HEK293T (cell line): ENCODE data around the gene PTPRM.

ENCODE experiments used
- CTCF ChIA-PET: fragments of 350-600 bp; formaldehyde crosslinking; extraction: SDS; loops from one replicate; lab custom pipeline; 2021; ENCODE audit warnings: antibody characterized with exemption, inconsistent platforms; lab: Yijun Ruan, JAX
- POLR2A ChIA-PET: fragments of 350-600 bp; formaldehyde crosslinking; extraction: SDS; loops from one replicate; lab custom pipeline; 2020; ENCODE audit warnings: antibody characterized with exemption, inconsistent platforms; lab: Yijun Ruan, JAX
- DNase-seq: peaks from one replicate; pipeline ENCODE4 v3.0.0; 2012; ENCODE audit warnings: mixed read lengths; ENCODE audit errors: extremely low spot score
- ARNT ChIP-seq: fragments of 450-650 bp; IDR thresholded peaks from 2 replicates; pipeline ENCODE4 v1.6.1; 2017; ENCODE audit warnings: mild to moderate bottlenecking
- BHLHE40 ChIP-seq: fragments of 450-650 bp; IDR thresholded peaks from 2 replicates; pipeline ENCODE4 v1.6.1; 2016; ENCODE audit warnings: mild to moderate bottlenecking, moderate library complexity, borderline replicate concordance
- CTBP1 ChIP-seq: fragments of 450-650 bp; IDR thresholded peaks from 2 replicates; pipeline ENCODE4 v1.6.1; 2016; ENCODE audit warnings: borderline replicate concordance
- ELF4 ChIP-seq: fragments of 450-650 bp; IDR thresholded peaks from 2 replicates; pipeline ENCODE4 v1.6.1; 2017; ENCODE audit warnings: antibody characterized with exemption
- FOXA1 ChIP-seq: fragments of 450-650 bp; IDR thresholded peaks from 2 replicates; pipeline ENCODE4 v1.6.1; 2016; ENCODE audit warnings: mild to moderate bottlenecking
- FOXK2 ChIP-seq: fragments of 450-650 bp; IDR thresholded peaks from 2 replicates; pipeline ENCODE4 v1.6.1; 2016; ENCODE audit warnings: mild to moderate bottlenecking
- FOXM1 ChIP-seq: fragments of 450-650 bp; IDR thresholded peaks from 2 replicates; pipeline ENCODE4 v1.6.1; 2017; ENCODE audit warnings: mild to moderate bottlenecking, borderline replicate concordance
- HDGF ChIP-seq: fragments of 450-650 bp; IDR thresholded peaks from 2 replicates; pipeline ENCODE4 v1.6.1; 2017; ENCODE audit warnings: antibody characterized with exemption, borderline replicate concordance
- L3MBTL2 ChIP-seq: fragments of 450-650 bp; conservative IDR thresholded peaks from 2 replicates; pipeline ENCODE4 v1.6.1; 2016; ENCODE audit warnings: mild to moderate bottlenecking
- LEF1 ChIP-seq: fragments of 450-650 bp; IDR thresholded peaks from 2 replicates; pipeline ENCODE4 v1.6.1; 2017; ENCODE audit warnings: mild to moderate bottlenecking, borderline replicate concordance
- NFRKB ChIP-seq: fragments of 450-650 bp; IDR thresholded peaks from 2 replicates; pipeline ENCODE4 v1.6.1; 2016; ENCODE audit warnings: mild to moderate bottlenecking, moderate library complexity
- SP1 ChIP-seq: fragments of 450-650 bp; IDR thresholded peaks from 2 replicates; pipeline ENCODE4 v1.6.1; 2017
- SUZ12 ChIP-seq: fragments of 450-650 bp; IDR thresholded peaks from 2 replicates; pipeline ENCODE4 v1.6.1; 2016; ENCODE audit warnings: mild to moderate bottlenecking
- TARDBP ChIP-seq: fragments of 450-650 bp; IDR thresholded peaks from 2 replicates; pipeline ENCODE4 v1.6.1; 2016
- ZNF384 ChIP-seq: fragments of 450-650 bp; IDR thresholded peaks from 2 replicates; pipeline ENCODE4 v1.6.1; 2016
- TF ChIP-seq, protein P1 (sequence below): fragments of 450-650 bp; IDR thresholded peaks from 2 replicates; pipeline ENCODE4 v1.6.1; 2016

PTPRM gene

DNA sequence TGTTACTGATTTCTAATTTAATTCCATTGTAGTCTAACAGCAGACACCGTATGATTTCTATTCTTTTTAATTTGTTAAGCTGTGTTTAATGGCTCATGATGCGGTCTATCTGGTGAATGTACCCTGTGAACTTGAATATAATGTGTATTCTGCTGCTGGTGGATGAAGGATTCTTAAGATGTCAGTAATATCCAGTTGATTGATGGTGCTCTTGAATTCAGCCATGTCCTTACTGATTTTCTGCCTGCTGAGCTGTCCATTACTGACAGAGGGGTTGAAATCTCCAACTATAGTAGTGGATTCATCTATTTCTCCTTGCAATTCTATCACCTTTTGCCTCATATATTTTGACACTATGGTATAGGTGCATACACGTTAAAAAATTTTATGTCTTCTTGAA is 668.8 kb downstream of the PTPRM start:
- CTCF ChIA-PET: no interaction called here
- DNase-seq: no peak
- TF ChIP-seq FOXM1 (no peak), CTBP1 (no peak), SUZ12 (no peak), NFRKB (no peak), L3MBTL2 (no peak), ARNT (no peak), HDGF (no peak), FOXK2 (no peak), TARDBP (no peak), BHLHE40 (no peak)
- TF ChIP-seq, protein P1, sequence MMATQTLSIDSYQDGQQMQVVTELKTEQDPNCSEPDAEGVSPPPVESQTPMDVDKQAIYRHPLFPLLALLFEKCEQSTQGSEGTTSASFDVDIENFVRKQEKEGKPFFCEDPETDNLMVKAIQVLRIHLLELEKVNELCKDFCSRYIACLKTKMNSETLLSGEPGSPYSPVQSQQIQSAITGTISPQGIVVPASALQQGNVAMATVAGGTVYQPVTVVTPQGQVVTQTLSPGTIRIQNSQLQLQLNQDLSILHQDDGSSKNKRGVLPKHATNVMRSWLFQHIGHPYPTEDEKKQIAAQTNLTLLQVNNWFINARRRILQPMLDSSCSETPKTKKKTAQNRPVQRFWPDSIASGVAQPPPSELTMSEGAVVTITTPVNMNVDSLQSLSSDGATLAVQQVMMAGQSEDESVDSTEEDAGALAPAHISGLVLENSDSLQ: no peak
- POLR2A ChIA-PET: no interaction called here

DNA sequence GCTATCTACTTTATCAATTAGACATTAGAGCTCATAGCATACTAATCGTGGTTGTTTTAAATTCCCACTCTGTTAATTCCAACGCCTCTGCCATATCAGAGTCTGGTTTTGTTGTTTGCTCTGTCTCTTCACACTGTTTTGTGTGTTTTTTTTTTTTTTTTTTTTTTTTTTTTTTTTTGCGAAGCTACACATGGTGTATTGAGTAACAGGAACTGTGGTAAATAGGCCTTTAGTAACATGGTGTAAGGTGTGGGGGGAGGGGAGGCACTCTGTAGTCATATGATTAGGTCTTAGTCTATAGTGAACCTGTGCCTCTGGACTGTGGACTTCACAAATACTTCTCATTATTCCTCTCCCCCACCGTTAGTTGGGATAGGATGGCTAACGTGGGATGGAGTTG is 671.4 kb downstream of the PTPRM start:
- TF ChIP-seq SP1 (no peak), FOXA1 (no peak), CTBP1 (no peak), ELF4 (no peak), HDGF (no peak), L3MBTL2 (no peak), TARDBP (no peak), FOXK2 (no peak), FOXM1 (no peak), ARNT (no peak), LEF1 (no peak), ZNF384 (no peak), NFRKB (no peak), SUZ12 (no peak), BHLHE40 (no peak)
- TF ChIP-seq, protein P1: no peak
- DNase-seq: no peak
- POLR2A ChIA-PET: no interaction called here
- CTCF ChIA-PET: no interaction called here

- ChIA-PET CTCF (no interaction called here), POLR2A (no interaction called here)
- TF ChIP-seq FOXK2 (no peak), LEF1 (no peak), L3MBTL2 (no peak), HDGF (no peak), ELF4 (no peak), SP1 (no peak), FOXA1 (no peak), BHLHE40 (no peak), CTBP1 (no peak), ARNT (no peak), NFRKB (no peak), ZNF384 (no peak), TARDBP (no peak), FOXM1 (no peak)
- TF ChIP-seq, protein P1: no peak
- no peak for DNase-seq
Observed at GRCh38 chr18:8241731-8242130, 674.6 kb downstream of the PTPRM start.

DNA sequence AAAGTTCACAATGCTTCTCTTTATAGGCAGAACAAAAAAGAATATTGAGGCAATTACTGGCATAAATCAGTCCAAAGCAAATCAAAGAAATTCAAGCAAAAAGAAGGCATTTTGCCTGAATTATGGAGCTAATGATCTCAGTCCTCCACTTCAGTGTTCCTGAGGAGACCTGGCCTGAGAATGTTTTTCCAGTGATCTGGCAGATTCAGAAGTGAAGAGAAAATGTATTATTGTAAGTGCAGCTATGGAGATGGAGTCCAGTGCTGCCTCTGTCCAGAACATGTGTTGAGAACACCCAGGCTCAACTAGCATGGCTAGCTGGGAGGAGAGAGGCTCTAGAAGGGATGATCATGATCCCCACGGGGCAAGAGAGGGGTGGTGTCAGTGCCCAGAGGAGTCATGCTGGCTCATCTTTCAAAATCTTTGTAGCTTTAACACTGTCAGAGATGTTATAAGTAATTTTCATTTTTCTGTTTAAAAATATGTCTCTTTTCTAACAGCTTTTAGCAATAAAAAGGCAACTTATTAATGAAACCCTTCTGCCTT is 675.1 kb downstream of the PTPRM start:
- TF ChIP-seq ARNT (no peak), CTBP1 (no peak), NFRKB (no peak), FOXK2 (no peak), FOXA1 (no peak), BHLHE40 (no peak), SP1 (no peak), ZNF384 (no peak), SUZ12 (no peak), FOXM1 (no peak), L3MBTL2 (no peak), HDGF (no peak), ELF4 (no peak), TARDBP (no peak), LEF1 (no peak)
- TF ChIP-seq, protein P1: no peak
- DNase-seq: no peak
- POLR2A ChIA-PET: no interaction called here
- CTCF ChIA-PET: no interaction called here

DNA sequence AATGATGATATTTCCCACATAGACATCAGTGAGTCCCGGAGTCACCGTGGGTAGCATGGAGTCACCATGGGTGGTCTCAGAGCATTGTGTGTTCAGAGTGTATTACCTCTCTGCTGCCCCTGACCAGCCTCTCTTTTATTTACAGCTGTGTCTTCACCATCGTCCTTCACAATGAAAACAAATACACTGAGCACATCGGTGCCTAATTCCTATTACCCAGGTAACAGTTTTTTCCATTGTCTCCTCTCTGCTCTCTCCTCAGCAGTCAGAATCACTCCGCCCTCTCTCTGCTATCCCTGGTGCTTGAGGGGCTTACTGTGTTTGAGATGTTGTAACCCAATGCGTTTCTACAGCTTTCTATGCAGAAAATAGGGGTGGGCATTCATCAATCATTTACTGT is 680.6 kb downstream of the PTPRM start:
- TF ChIP-seq L3MBTL2 (no peak), LEF1 (no peak), SUZ12 (no peak), FOXK2 (no peak), ZNF384 (no peak), FOXM1 (no peak), FOXA1 (no peak), BHLHE40 (no peak)
- TF ChIP-seq, protein P1: no peak
- ChIA-PET CTCF (no interaction called here), POLR2A (no interaction called here)
- DNase-seq: no peak
